Mesodermal cell (in vitro differentiated cells): ENCODE measurements around the gene SLC25A43. TPM values are rescaled to one million over a fixed set of nuclear protein-coding genes. Genes with fewer than 3 reads are reported as not detected.
"Not testable (repeated sequence)": the region's sequence is repeated elsewhere in the genome, so short reads cannot be mapped to it uniquely, and the experiment has no call there.

Experiments
- H3K27ac ChIP-seq: 2 replicates; pipeline ENCODE4 v1.7.0; 2013; ENCODE audit warnings: mild to moderate bottlenecking, low read depth, low read length, moderate library complexity; ENCODE audit not compliant: severe bottlenecking
- H3K36me3 ChIP-seq: 2 replicates; pipeline ENCODE4 v1.7.1; 2013; ENCODE audit warnings: mild to moderate bottlenecking, low read length, moderate library complexity; ENCODE audit not compliant: control insufficient read depth, insufficient read depth
- H3K4me1 ChIP-seq: one replicate; pipeline ENCODE4 v1.7.1; 2013; ENCODE audit warnings: mild to moderate bottlenecking, low read length; ENCODE audit not compliant: insufficient read depth, control insufficient read depth, poor library complexity, severe bottlenecking
- H3K4me3 ChIP-seq: 2 replicates; pipeline ENCODE4 v1.7.0; 2013; ENCODE audit warnings: low read length, control low read depth, mild to moderate bottlenecking; ENCODE audit not compliant: insufficient read depth, poor library complexity, severe bottlenecking; ENCODE audit errors: extremely low read depth
- H3K9me3 ChIP-seq: 2 replicates; pipeline ENCODE4 v1.7.1; 2013; ENCODE audit warnings: mild to moderate bottlenecking, low read length, moderate library complexity; ENCODE audit not compliant: control insufficient read depth
- WGBS, 2 experiments: methylation state at CpG; one replicate each; pipeline ENCODE4 v1.1.5; 2013; ENCODE audit warnings: missing lambda C conversion rate in 2 of 2; ENCODE audit not compliant: insufficient coverage in 2 of 2; 5-methylcytosine and 5-hydroxymethylcytosine counted together
- polyA plus RNA-seq, 2 experiments: library from polyadenylated mRNA; stranded (reverse); fragments of 50-300 nt; gene quantifications; one replicate each; pipeline ENCODE4 v1.2.3, GENCODE V29; 2013

The SLC25A43 gene
- 9.1 TPM for polyA plus RNA-seq (2013, experiment 1 of 2)
- polyA plus RNA-seq (2013, experiment 2 of 2): 8.7 TPM

- Histone ChIP-seq H3K4me1 (peaks cover 4% of the 10 kb centered on the region), H3K9me3 (no peaks in the 10 kb centered on the region), H3K36me3 (no peaks in the 10 kb centered on the region), H3K4me3 (peak within 1 kb of the TSS; percentile 47), H3K27ac (no peak within 1 kb of the TSS)
- 1 to 4% methylated on average over 19 to 37 of the region's 77 CpGs for WGBS, 2 experiments
These were observed at the start of gene SLC25A43 for GRCh38 chrX:119398974-119399771. Gene SLC25A43 (plus strand): TSS chrX:119399336. CDS start chrX:119399404, 68 bp downstream.

- Histone ChIP-seq H3K36me3 (no peaks in the 10 kb centered on the region), H3K27ac (no peak overlapping the region), H3K9me3 (no peaks in the 10 kb centered on the region), H3K4me1 (no peaks in the 10 kb centered on the region), H3K4me3 (no peak overlapping the region)
- 81 to 88% methylated on average over 1 to 4 of the region's 4 CpGs for WGBS, 2 experiments
These were observed 39.3 kb upstream of the SLC25A43 start for GRCh38 chrX:119359618-119360382.

- not testable (repeated sequence) for H3K4me1 ChIP-seq, H3K36me3 ChIP-seq, H3K27ac ChIP-seq, H3K4me3 ChIP-seq, H3K9me3 ChIP-seq
- no CpG with 5 or more reads among the region's 27 CpGs for WGBS, 2 experiments
These were observed 37.7 kb upstream of the SLC25A43 start for GRCh38 chrX:119361451-119361850.

DNA sequence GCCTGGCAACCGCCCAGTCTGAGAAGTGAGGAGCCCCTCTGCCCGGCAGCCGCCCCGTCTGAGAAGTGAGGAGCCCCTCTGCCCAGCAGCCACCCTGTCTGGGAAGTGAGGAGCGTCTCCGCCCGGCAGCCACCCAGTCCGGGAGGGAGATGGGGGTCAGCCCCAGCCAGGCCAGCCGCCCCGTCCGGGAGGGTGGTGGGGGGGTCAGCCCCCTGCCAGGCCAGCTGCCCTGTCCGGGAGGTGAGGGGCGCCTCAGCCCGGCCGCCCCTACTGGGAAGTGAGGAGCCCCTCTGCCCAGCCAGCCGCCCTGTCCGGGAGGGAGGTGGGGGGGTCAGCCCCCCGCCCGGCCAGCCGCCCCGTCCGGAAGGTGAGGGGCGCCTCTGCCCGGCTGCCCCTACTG is 37.1 kb upstream of the SLC25A43 start:
- not testable (repeated sequence) for H3K36me3 ChIP-seq, H3K4me3 ChIP-seq, H3K9me3 ChIP-seq, H3K4me1 ChIP-seq, H3K27ac ChIP-seq
- WGBS, 2 experiments: 100% methylated on average over 1 of the region's 24 CpGs; no CpG with 5 or more reads in 1 of the 2 experiments

DNA sequence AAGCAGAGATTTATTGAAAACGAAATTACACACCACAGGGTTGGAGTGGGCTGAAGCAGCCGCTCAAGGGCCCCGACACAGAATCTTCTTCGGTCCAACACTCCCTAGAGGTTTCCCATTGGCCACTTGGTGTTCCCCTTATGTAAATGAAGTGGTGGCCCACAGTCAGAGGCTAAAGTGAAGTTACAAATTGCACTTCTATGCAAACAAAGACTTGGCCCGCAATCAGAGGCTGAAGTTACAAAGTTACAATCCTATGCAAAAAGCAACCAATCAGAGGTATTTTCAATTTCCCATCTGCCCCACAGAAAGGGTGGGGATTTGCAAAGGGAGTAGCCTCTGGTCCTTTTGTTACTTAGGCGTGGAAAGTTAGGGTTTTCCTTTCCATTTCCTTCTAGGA is 35.7 kb upstream of the SLC25A43 start:
- Histone ChIP-seq H3K9me3 (no peaks in the 10 kb centered on the region), H3K4me3 (no peak overlapping the region), H3K27ac (no peak overlapping the region), H3K4me1 (no peaks in the 10 kb centered on the region), H3K36me3 (no peaks in the 10 kb centered on the region)
- no CpG with 5 or more reads among the region's 6 CpGs for WGBS, 2 experiments

DNA sequence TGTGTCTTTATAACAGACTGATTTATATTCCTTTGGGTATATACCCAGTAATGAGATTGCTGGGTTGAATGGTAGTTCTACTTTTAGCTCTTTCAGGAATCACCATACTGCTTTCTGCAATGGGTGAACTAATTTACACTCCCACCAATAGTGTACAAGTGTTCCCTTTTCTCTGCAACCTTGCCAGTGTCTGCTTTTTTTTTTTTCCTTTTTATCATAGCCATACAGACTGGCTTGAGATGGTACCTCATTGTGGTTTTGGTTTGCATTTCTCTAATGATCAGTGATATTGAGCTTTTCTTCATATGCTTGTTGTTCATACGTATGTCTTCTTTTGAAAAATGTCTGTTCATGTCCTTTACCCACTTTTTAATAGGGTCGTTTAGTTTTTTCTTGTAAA is 27.3 kb upstream of the SLC25A43 start:
- not testable (repeated sequence) for H3K4me3 ChIP-seq, H3K36me3 ChIP-seq, H3K27ac ChIP-seq, H3K9me3 ChIP-seq, H3K4me1 ChIP-seq
- no CpG with 5 or more reads among the region's 2 CpGs for WGBS, 2 experiments

- Histone ChIP-seq H3K9me3 (no peaks in the 10 kb centered on the region), H3K4me1 (no peaks in the 10 kb centered on the region), H3K27ac (no peak overlapping the region), H3K36me3 (no peaks in the 10 kb centered on the region), H3K4me3 (no peak overlapping the region)
- 60 to 100% methylated on average over 1 to 2 of the region's 2 CpGs for WGBS, 2 experiments
These were observed 24.4 kb upstream of the SLC25A43 start for GRCh38 chrX:119374736-119375135.

DNA sequence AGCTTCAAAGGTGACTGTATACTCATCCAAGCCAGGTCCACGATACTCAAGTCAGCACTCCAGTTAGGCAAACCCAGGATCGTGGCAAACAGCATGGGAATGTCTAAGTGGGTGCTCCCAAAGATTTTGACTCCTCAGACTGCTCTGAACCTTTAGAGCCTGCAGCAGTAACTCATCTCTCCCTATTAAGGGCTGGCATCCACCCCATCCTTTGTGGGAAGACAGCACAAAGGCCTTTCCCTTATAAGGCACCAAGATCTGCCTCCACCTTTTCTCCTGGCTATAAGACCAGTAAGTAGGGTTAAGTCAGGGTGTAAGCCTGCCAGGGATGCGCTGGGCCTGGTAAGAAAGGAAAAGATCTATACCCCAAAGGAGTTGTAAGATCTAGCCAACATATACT is 23.6 kb upstream of the SLC25A43 start:
- Histone ChIP-seq H3K4me3 (no peak overlapping the region), H3K36me3 (no peaks in the 10 kb centered on the region), H3K4me1 (no peaks in the 10 kb centered on the region), H3K27ac (no peak overlapping the region), H3K9me3 (no peaks in the 10 kb centered on the region)
- WGBS, 2 experiments: 100% methylated on average over 1 of the region's 3 CpGs; no CpG with 5 or more reads in 1 of the 2 experiments

DNA sequence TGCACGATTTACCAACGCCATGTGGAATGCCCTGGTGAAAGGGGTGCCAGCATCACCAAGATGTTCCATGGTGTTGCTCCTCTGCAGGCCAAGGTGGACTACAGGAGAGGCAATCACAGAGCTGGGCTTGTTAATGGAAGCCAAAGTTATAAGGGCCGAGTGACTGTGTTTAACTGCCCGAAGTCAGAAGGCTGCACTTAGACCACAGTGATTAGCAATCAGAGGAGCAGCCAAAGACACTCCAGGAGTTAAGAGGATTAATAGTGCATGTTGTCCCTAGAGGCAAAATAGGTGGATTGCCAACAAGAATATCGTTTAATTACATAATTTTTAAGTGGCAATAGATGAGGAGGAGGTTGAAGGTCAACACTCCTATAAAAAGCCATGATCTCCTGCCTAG is 22.8 kb upstream of the SLC25A43 start:
- Histone ChIP-seq H3K4me1 (no peaks in the 10 kb centered on the region), H3K9me3 (no peaks in the 10 kb centered on the region), H3K36me3 (no peaks in the 10 kb centered on the region), H3K27ac (no peak overlapping the region), H3K4me3 (no peak overlapping the region)
- 95 to 96% methylated on average over 4 of the region's 5 CpGs for WGBS, 2 experiments

- Histone ChIP-seq H3K27ac (no peak overlapping the region), H3K4me3 (no peak overlapping the region), H3K4me1 (no peaks in the 10 kb centered on the region), H3K9me3 (no peaks in the 10 kb centered on the region), H3K36me3 (no peaks in the 10 kb centered on the region)
- WGBS, 2 experiments: 50% methylated on average over 1 of the region's 1 CpG
These were observed 17.7 kb upstream of the SLC25A43 start for GRCh38 chrX:119381349-119381944.
